T-helper 17 cell (primary cell): ENCODE data around the gene PLOD2. TPM values are rescaled to one million over a fixed set of nuclear protein-coding genes. Genes with fewer than 3 reads are reported as not detected.
"Not testable (repeated sequence)": the region's sequence is repeated elsewhere in the genome, so short reads cannot be mapped to it uniquely, and the experiment has no call there.

Experiments
- ATAC-seq: fragments of 150-1000 bp; cut with Tn5 transposase; 2 replicates; pipeline ENCODE4 v1.10.0; 2021; ENCODE audit warnings: mild to moderate bottlenecking, moderate library complexity
- DNase-seq, 3 donors: peaks; one replicate each; pipeline versions ENCODE4 v3.0.0 to v3.0.0-alpha.2; 2020 to 2021
- H3K9me3 ChIP-seq: one replicate; pipeline ENCODE4 v1.7.0; 2013; ENCODE audit warnings: low read length, mild to moderate bottlenecking; ENCODE audit not compliant: control insufficient read depth, poor library complexity, severe bottlenecking
- H3K27ac Mint-ChIP-seq: one replicate; pipeline ENCODE4 v1.8.0; 2022; ENCODE audit warnings: mild to moderate bottlenecking, moderate library complexity, mixed read lengths
- H3K27me3 Mint-ChIP-seq: one replicate; pipeline ENCODE4 v1.8.0; 2022; ENCODE audit warnings: mixed read lengths
- H3K36me3 Mint-ChIP-seq: one replicate; pipeline ENCODE4 v1.8.0; 2022; ENCODE audit warnings: low read depth, mixed read lengths
- H3K4me1 Mint-ChIP-seq: one replicate; pipeline ENCODE4 v1.8.0; 2022; ENCODE audit warnings: mild to moderate bottlenecking, mixed read lengths
- H3K4me3 Mint-ChIP-seq: one replicate; pipeline ENCODE4 v1.8.0; 2022; ENCODE audit warnings: mild to moderate bottlenecking, moderate library complexity, mixed read lengths
- total RNA-seq, 4 donors: library from RNA in 2 of 4; stranded (reverse) in 2 of 4; gene quantifications; one replicate each; pipeline ENCODE4 v1.2.3 and lab custom pipeline; 2022 to 2026

PLOD2 gene
- total RNA-seq, 2 donors from 2014 or later, result 0.17 to 1.9 TPM

GRCh38 chr3:146125951-146126350, 35.0 kb downstream of the PLOD2 start:
- H3K9me3 ChIP-seq, result no peaks in the 10 kb centered on the region
- Mint-ChIP-seq H3K4me3 (no peak overlapping the region), H3K27me3 (no peaks in the 10 kb centered on the region), H3K4me1 (no peaks in the 10 kb centered on the region), H3K36me3 (no peaks in the 10 kb centered on the region), H3K27ac (no peak overlapping the region)
- ATAC-seq (no peak), DNase-seq (no peak)

- H3K36me3 Mint-ChIP-seq, result no peaks in the 10 kb centered on the region
- DNase-seq (no peak), ATAC-seq (no peak)
- no peaks in the 10 kb centered on the region for H3K4me1 Mint-ChIP-seq
- no peak overlapping the region for H3K27ac Mint-ChIP-seq
- H3K9me3 ChIP-seq, result no peaks in the 10 kb centered on the region
- H3K27me3 Mint-ChIP-seq, result no peaks in the 10 kb centered on the region
- H3K4me3 Mint-ChIP-seq, result no peak overlapping the region
These were observed 36.7 kb downstream of the PLOD2 start for GRCh38 chr3:146124126-146124801.

- Mint-ChIP-seq H3K36me3 (no peaks in the 10 kb centered on the region), H3K27ac (no peak overlapping the region), H3K4me3 (no peak overlapping the region), H3K4me1 (no peaks in the 10 kb centered on the region), H3K27me3 (no peaks in the 10 kb centered on the region)
- no peaks in the 10 kb centered on the region for H3K9me3 ChIP-seq
- DNase-seq, result no peak
- ATAC-seq, result no peak
These were observed 43.3 kb downstream of the PLOD2 start for GRCh38 chr3:146117406-146118285.

GRCh38 chr3:146115619-146116018, 45.4 kb downstream of the PLOD2 start:
- ATAC-seq, result no peak
- no peak for DNase-seq
- Mint-ChIP-seq H3K4me3 (no peak overlapping the region), H3K4me1 (no peaks in the 10 kb centered on the region), H3K36me3 (no peaks in the 10 kb centered on the region), H3K27me3 (no peaks in the 10 kb centered on the region), H3K27ac (no peak overlapping the region)
- no peaks in the 10 kb centered on the region for H3K9me3 ChIP-seq

GRCh38 chr3:146113804-146114203, 47.2 kb downstream of the PLOD2 start:
- ATAC-seq, H3K4me1 Mint-ChIP-seq, H3K27me3 Mint-ChIP-seq, H3K27ac Mint-ChIP-seq, H3K4me3 Mint-ChIP-seq, H3K9me3 ChIP-seq, H3K36me3 Mint-ChIP-seq, DNase-seq: not testable (repeated sequence)

- no peaks in the 10 kb centered on the region for H3K9me3 ChIP-seq
- H3K36me3 Mint-ChIP-seq, result no peaks in the 10 kb centered on the region
- no peak overlapping the region for H3K27ac Mint-ChIP-seq
- H3K4me1 Mint-ChIP-seq, result no peaks in the 10 kb centered on the region
- H3K4me3 Mint-ChIP-seq, result no peak overlapping the region
- ATAC-seq (no peak), DNase-seq (no peak)
- H3K27me3 Mint-ChIP-seq, result no peaks in the 10 kb centered on the region
These were observed 49.6 kb downstream of the PLOD2 start for GRCh38 chr3:146111337-146111736.

GRCh38 chr3:146110161-146110560, 50.8 kb downstream of the PLOD2 start:
- DNase-seq, result no peak
- no peaks in the 10 kb centered on the region for H3K27me3 Mint-ChIP-seq
- no peaks in the 10 kb centered on the region for H3K36me3 Mint-ChIP-seq
- no peak for ATAC-seq
- no peaks in the 10 kb centered on the region for H3K4me1 Mint-ChIP-seq
- H3K9me3 ChIP-seq, result no peaks in the 10 kb centered on the region
- no peak overlapping the region for H3K4me3 Mint-ChIP-seq
- no peak overlapping the region for H3K27ac Mint-ChIP-seq

GRCh38 chr3:146106986-146107385, 54.0 kb downstream of the PLOD2 start:
- Mint-ChIP-seq H3K27ac (no peak overlapping the region), H3K4me3 (no peak overlapping the region), H3K36me3 (no peaks in the 10 kb centered on the region), H3K27me3 (no peaks in the 10 kb centered on the region), H3K4me1 (no peaks in the 10 kb centered on the region)
- ATAC-seq (no peak), DNase-seq (no peak)
- peaks cover 2% of the 10 kb centered on the region for H3K9me3 ChIP-seq

- H3K4me1 Mint-ChIP-seq, result no peaks in the 10 kb centered on the region
- DNase-seq (no peak), ATAC-seq (no peak)
- H3K27me3 Mint-ChIP-seq, result no peaks in the 10 kb centered on the region
- no peak overlapping the region for H3K4me3 Mint-ChIP-seq
- H3K36me3 Mint-ChIP-seq, result no peaks in the 10 kb centered on the region
- no peak overlapping the region for H3K27ac Mint-ChIP-seq
- peaks cover 2% of the 10 kb centered on the region for H3K9me3 ChIP-seq
These were observed 56.9 kb downstream of the PLOD2 start for GRCh38 chr3:146104068-146104467.

GRCh38 chr3:146102885-146103284, 58.1 kb downstream of the PLOD2 start:
- no peak overlapping the region for H3K4me3 Mint-ChIP-seq
- no peaks in the 10 kb centered on the region for H3K4me1 Mint-ChIP-seq
- ATAC-seq (no peak), DNase-seq (no peak)
- no peaks in the 10 kb centered on the region for H3K36me3 Mint-ChIP-seq
- H3K9me3 ChIP-seq, result peaks cover 2% of the 10 kb centered on the region
- H3K27me3 Mint-ChIP-seq, result no peaks in the 10 kb centered on the region
- no peak overlapping the region for H3K27ac Mint-ChIP-seq

GRCh38 chr3:146101538-146101937, 59.4 kb downstream of the PLOD2 start:
- Mint-ChIP-seq H3K27me3 (no peaks in the 10 kb centered on the region), H3K4me1 (no peaks in the 10 kb centered on the region), H3K27ac (no peak overlapping the region), H3K36me3 (no peaks in the 10 kb centered on the region), H3K4me3 (no peak overlapping the region)
- ATAC-seq (no peak), DNase-seq (no peak)
- peaks cover 2% of the 10 kb centered on the region for H3K9me3 ChIP-seq

GRCh38 chr3:146100825-146101444, 60.0 kb downstream of the PLOD2 start:
- ATAC-seq (no peak), DNase-seq (no peak)
- no peaks in the 10 kb centered on the region for H3K27me3 Mint-ChIP-seq
- peaks cover 2% of the 10 kb centered on the region for H3K9me3 ChIP-seq
- H3K4me3 Mint-ChIP-seq, result no peak overlapping the region
- H3K36me3 Mint-ChIP-seq, result no peaks in the 10 kb centered on the region
- no peaks in the 10 kb centered on the region for H3K4me1 Mint-ChIP-seq
- H3K27ac Mint-ChIP-seq, result no peak overlapping the region

- H3K36me3 Mint-ChIP-seq, result no peaks in the 10 kb centered on the region
- H3K9me3 ChIP-seq, result peaks cover 2% of the 10 kb centered on the region
- ATAC-seq, result no peak
- H3K4me3 Mint-ChIP-seq, result no peak overlapping the region
- no peaks in the 10 kb centered on the region for H3K4me1 Mint-ChIP-seq
- H3K27me3 Mint-ChIP-seq, result no peaks in the 10 kb centered on the region
- DNase-seq, result no peak
- no peak overlapping the region for H3K27ac Mint-ChIP-seq
These were observed 60.8 kb downstream of the PLOD2 start for GRCh38 chr3:146100180-146100579.
